ENCODE measurements around the gene CYFIP2. TPM values are rescaled to one million over a fixed set of nuclear protein-coding genes. Genes with fewer than 3 reads are reported as not detected.

CYFIP2 gene
- 100 to 1,000 TPM; 386 to 449 (median 401) TPM for total RNA-seq
- 100 to 1,000 TPM; 522 to 755 TPM for polyA plus RNA-seq
- 514 reads per million, percentile 98 among the genes with 10 or more reads in this experiment for total RNA-seq

GRCh38 chr5:157265714-157266285 lies at the start of gene CYFIP2:
CYFIP2 (plus strand) TSS chr5:157266123; CDS start chr5:157285362, 19,239 bp downstream.
- H3K36me3 Mint-ChIP-seq: peaks cover 0 to 42% (median 15%) of the 10 kb centered on the region in 5 donors
- ChIA-PET POLR2A (interaction anchor here (0.7 to 14.7 kb wide), 15 partner anchors 8 to 123 kb away, joined by 3 to 200 read pairs (median 5); partner anchors contain the start of gene MED7), CTCF (interaction anchor here (1.1 to 6.0 kb wide), 2 partner anchors 12 to 38 kb away, joined by 4 to 25 read pairs; no protein-coding TSS in a partner anchor)
- peak; percentile 94 for ATAC-seq
- H3K4me1 Mint-ChIP-seq: peaks cover 51 to 76% (median 72%) of the 10 kb centered on the region in 7 donors
- no peaks in the 10 kb centered on the region for H3K27me3 Mint-ChIP-seq
- peak within 1 kb of the TSS; percentile 95 to 99 (median 97) for H3K4me3 Mint-ChIP-seq
- no peaks in the 10 kb centered on the region for H3K36me3 ChIP-seq (ENCODE audit: control insufficient read depth in 2 of 3, insufficient read depth in 3 of 3, low read length in 3 of 3)
- H3K27me3 ChIP-seq (ENCODE audit: control insufficient read depth in 2 of 2, insufficient read depth in 2 of 2, low read length in 2 of 2): no peaks in the 10 kb centered on the region
- H3K9me3 Mint-ChIP-seq: no peaks in the 10 kb centered on the region
- H3K27ac ChIP-seq (ENCODE audit: low read depth, low read length): peak within 1 kb of the TSS; percentile 84
- H3K4me3 ChIP-seq (ENCODE audit: low read length): peak within 1 kb of the TSS; percentile 83
- H3K4me1 ChIP-seq (ENCODE audit: control insufficient read depth in 2 of 2, insufficient read depth in 2 of 2, low read length in 2 of 2): peaks cover 41 to 57% of the 10 kb centered on the region in 2 donors
- no peaks in the 10 kb centered on the region for H3K9me3 ChIP-seq (ENCODE audit: control insufficient read depth in 2 of 3, low read length in 3 of 3)
- H3K27ac Mint-ChIP-seq: peak within 1 kb of the TSS; percentile 95 to 99 (median 98)
- intact Hi-C loops (cut with micrococcal nuclease): loop anchor here (1.0 to 10.0 kb wide), 9 partner anchors 8 to 1939 kb away; partner anchors contain the start of genes LSM11 (in 1 of the 2), MED7 (in 1 of the 2) and RNF145 (in 1 of the 2)
- peak; percentile 68 to 85 (median 84) for DNase-seq

- Mint-ChIP-seq H3K36me3 (peaks cover 41 to 90% (median 83%) of the 10 kb centered on the region in 5 donors), H3K27me3 (no peaks in the 10 kb centered on the region), H3K4me3 (peak overlapping the region; percentile 66 to 89 (median 80)), H3K9me3 (peaks cover 0 to 5% (median 0%) of the 10 kb centered on the region in 11 donors), H3K27ac (peak overlapping the region; percentile 88 to 98 (median 94)), H3K4me1 (peaks cover 58 to 99% (median 95%) of the 10 kb centered on the region in 7 donors)
- no peak for ATAC-seq
- Histone ChIP-seq H3K4me1 (ENCODE audit: control insufficient read depth in 2 of 2, insufficient read depth in 2 of 2, low read length in 2 of 2) (peaks cover 84 to 95% of the 10 kb centered on the region in 2 donors), H3K27me3 (ENCODE audit: control insufficient read depth in 2 of 2, insufficient read depth in 2 of 2, low read length in 2 of 2) (no peaks in the 10 kb centered on the region), H3K36me3 (ENCODE audit: control insufficient read depth in 2 of 3, insufficient read depth in 3 of 3, low read length in 3 of 3) (peaks cover 28 to 94% (median 29%) of the 10 kb centered on the region in 3 experiments), H3K9me3 (ENCODE audit: control insufficient read depth in 2 of 3, low read length in 3 of 3) (no peaks in the 10 kb centered on the region), H3K4me3 (ENCODE audit: low read length) (peak overlapping the region; percentile 5), H3K27ac (ENCODE audit: low read depth, low read length) (peak overlapping the region; percentile 86)
- no peak for DNase-seq
- POLR2A ChIA-PET: interaction anchor here (0.6 to 14.9 kb wide), 24 partner anchors 10 to 73 kb away, joined by 3 to 253 read pairs (median 5); partner anchors contain the start of genes GARIN3, ITK and MED7
- intact Hi-C loops (cut with micrococcal nuclease): no loop called here
- CTCF ChIA-PET: interaction anchor here (0.6 to 2.5 kb wide), 12 partner anchors 12 to 96 kb away, joined by 3 to 20 read pairs (median 4); partner anchors contain the start of gene ITK
Measured at GRCh38 chr5:157216391-157217142, 49.4 kb upstream of the CYFIP2 start.

DNA sequence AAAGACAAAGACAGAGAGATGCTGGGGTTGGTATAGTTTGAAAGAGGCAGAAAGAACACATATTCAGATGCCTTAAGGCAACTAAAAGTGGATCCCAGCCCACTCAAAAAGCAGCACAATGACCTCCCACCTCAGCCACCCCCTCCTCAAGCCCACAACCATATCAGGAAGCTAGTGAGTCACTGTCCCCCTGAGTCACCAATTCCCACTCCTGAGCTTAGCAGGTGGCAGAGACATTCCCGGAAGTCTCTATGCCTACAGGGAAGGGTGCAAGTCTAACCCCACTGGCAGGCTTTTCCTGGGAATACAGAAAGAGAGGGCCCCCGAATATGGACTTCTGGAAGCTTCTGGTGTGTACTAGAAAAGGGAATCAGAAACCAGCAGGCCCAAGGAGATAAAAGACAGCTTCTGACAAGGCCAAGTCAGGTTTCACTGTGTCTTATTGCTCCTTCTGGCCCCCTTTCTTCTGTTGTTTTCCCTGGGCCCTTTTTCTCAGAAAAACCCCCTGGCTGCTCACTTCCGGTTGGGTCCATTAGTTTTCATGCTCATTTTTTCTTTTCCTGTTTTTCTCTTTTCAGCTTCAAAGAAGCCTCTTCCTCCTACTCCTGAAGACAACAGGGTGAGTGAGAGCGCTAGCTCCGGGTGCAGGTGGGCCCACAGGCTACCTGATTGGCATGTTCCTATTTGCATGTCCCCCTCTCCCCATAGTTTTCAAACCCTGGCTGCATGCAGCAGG lies 48.5 kb upstream of the CYFIP2 start:
- H3K9me3 Mint-ChIP-seq: peaks cover 0 to 3% (median 0%) of the 10 kb centered on the region in 11 donors
- CTCF ChIA-PET: interaction anchor here (1.0 to 2.5 kb wide), 13 partner anchors 13 to 96 kb away, joined by 3 to 20 read pairs (median 5); partner anchors contain the start of gene ITK
- peak overlapping the region; percentile 8 for H3K4me3 ChIP-seq (ENCODE audit: low read length)
- H3K27ac ChIP-seq (ENCODE audit: low read depth, low read length): peak overlapping the region; percentile 86
- peaks cover 20 to 91% (median 22%) of the 10 kb centered on the region in 3 experiments for H3K36me3 ChIP-seq (ENCODE audit: control insufficient read depth in 2 of 3, insufficient read depth in 3 of 3, low read length in 3 of 3)
- DNase-seq (peak in 6 of 9 donors; percentile 36 to 69 (median 49)), ATAC-seq (peak; percentile 26)
- peaks cover 82 to 95% of the 10 kb centered on the region in 2 donors for H3K4me1 ChIP-seq (ENCODE audit: control insufficient read depth in 2 of 2, insufficient read depth in 2 of 2, low read length in 2 of 2)
- H3K4me1 Mint-ChIP-seq: peaks cover 64 to 99% (median 95%) of the 10 kb centered on the region in 7 donors
- peak overlapping the region; percentile 66 to 89 (median 78) for H3K4me3 Mint-ChIP-seq
- no peaks in the 10 kb centered on the region for H3K9me3 ChIP-seq (ENCODE audit: control insufficient read depth in 2 of 3, low read length in 3 of 3)
- intact Hi-C loops (cut with micrococcal nuclease): no loop called here
- no peaks in the 10 kb centered on the region for H3K27me3 ChIP-seq (ENCODE audit: control insufficient read depth in 2 of 2, insufficient read depth in 2 of 2, low read length in 2 of 2)
- no peaks in the 10 kb centered on the region for H3K27me3 Mint-ChIP-seq
- peak overlapping the region; percentile 88 to 98 (median 94) for H3K27ac Mint-ChIP-seq
- POLR2A ChIA-PET: interaction anchor here (0.7 to 14.9 kb wide), 21 partner anchors 9 to 111 kb away, joined by 3 to 253 read pairs (median 6); partner anchors contain the start of genes ITK and MED7
- peaks cover 35 to 90% (median 81%) of the 10 kb centered on the region in 5 donors for H3K36me3 Mint-ChIP-seq

DNA sequence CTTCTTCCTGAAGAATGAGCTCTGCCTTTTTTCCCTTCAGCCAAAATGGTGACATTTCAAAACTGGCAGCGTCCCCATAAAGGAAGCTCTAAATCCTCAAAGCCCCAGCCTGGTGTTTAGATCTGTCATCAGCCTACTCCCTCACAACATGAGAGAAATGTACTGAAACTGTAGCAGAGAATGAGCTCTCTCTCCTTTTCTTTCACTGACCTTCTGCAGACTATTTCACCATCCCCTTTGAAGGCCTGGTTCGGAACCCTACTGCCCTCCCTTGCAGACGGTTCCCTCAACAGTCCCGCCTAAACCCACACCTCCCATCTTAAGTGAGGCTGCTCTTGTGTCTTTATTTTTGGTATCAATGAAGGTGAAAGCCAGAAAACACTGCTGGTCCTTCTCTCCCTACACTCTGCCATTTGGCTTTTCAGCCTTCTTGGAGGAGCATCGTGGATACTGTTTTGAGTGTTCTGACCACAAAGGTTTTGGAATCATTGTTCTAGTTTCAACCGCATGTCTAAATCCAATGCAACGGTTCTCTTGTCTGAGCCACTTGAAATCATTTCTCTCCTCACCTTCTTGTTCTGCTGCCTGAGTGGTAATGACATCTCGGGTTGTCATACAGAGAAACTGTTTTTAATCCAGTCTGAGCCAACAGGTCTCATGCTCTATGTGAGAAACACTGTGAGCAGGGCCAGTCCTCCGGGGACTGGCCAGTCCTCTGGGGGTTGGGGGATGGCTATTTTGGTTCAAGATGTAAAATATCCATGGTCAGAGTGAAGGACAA lies 46.2 kb upstream of the CYFIP2 start:
- no peaks in the 10 kb centered on the region for H3K9me3 ChIP-seq (ENCODE audit: control insufficient read depth in 2 of 3, low read length in 3 of 3)
- peaks cover 82 to 87% of the 10 kb centered on the region in 2 donors for H3K4me1 ChIP-seq (ENCODE audit: control insufficient read depth in 2 of 2, insufficient read depth in 2 of 2, low read length in 2 of 2)
- ATAC-seq (no peak), DNase-seq (peak in 1 of 9 donors; percentile 54)
- peak overlapping the region; percentile 63 for H3K27ac ChIP-seq (ENCODE audit: low read depth, low read length)
- ChIA-PET CTCF (interaction anchor here (0.6 to 1.6 kb wide), 5 partner anchors 13 to 521 kb away, joined by 3 to 7 read pairs (median 3); no protein-coding TSS in a partner anchor), POLR2A (interaction anchor here (0.6 to 14.9 kb wide), 6 partner anchors 13 to 77 kb away, joined by 3 to 253 read pairs (median 52); partner anchors contain the start of genes ITK and MED7)
- Mint-ChIP-seq H3K36me3 (peaks cover 25 to 79% (median 71%) of the 10 kb centered on the region in 5 donors), H3K9me3 (peaks cover 0 to 2% (median 0%) of the 10 kb centered on the region in 11 donors), H3K4me1 (peaks cover 54 to 94% (median 85%) of the 10 kb centered on the region in 7 donors), H3K27ac (peak overlapping the region; percentile 89 to 98 (median 94)), H3K27me3 (no peaks in the 10 kb centered on the region), H3K4me3 (peak overlapping the region in 9 of 10 donors; percentile 39 to 89 (median 65))
- intact Hi-C loops (cut with micrococcal nuclease): no loop called here
- H3K27me3 ChIP-seq (ENCODE audit: control insufficient read depth in 2 of 2, insufficient read depth in 2 of 2, low read length in 2 of 2): no peaks in the 10 kb centered on the region
- no peak overlapping the region for H3K4me3 ChIP-seq (ENCODE audit: low read length)
- peaks cover 20 to 87% (median 30%) of the 10 kb centered on the region in 3 experiments for H3K36me3 ChIP-seq (ENCODE audit: control insufficient read depth in 2 of 3, insufficient read depth in 3 of 3, low read length in 3 of 3)

- DNase-seq (no peak), ATAC-seq (peak; percentile 14)
- Mint-ChIP-seq H3K4me3 (peak overlapping the region; percentile 46 to 93 (median 73)), H3K4me1 (peaks cover 60 to 94% (median 83%) of the 10 kb centered on the region in 7 donors), H3K27ac (peak overlapping the region; percentile 90 to 98 (median 96)), H3K9me3 (peaks cover 0 to 2% (median 0%) of the 10 kb centered on the region in 11 donors), H3K27me3 (no peaks in the 10 kb centered on the region), H3K36me3 (peaks cover 26 to 79% (median 67%) of the 10 kb centered on the region in 5 donors)
- peaks cover 16 to 85% (median 29%) of the 10 kb centered on the region in 3 experiments for H3K36me3 ChIP-seq (ENCODE audit: control insufficient read depth in 2 of 3, insufficient read depth in 3 of 3, low read length in 3 of 3)
- no peaks in the 10 kb centered on the region for H3K27me3 ChIP-seq (ENCODE audit: control insufficient read depth in 2 of 2, insufficient read depth in 2 of 2, low read length in 2 of 2)
- no peak overlapping the region for H3K4me3 ChIP-seq (ENCODE audit: low read length)
- CTCF ChIA-PET: interaction anchor here (0.6 to 1.3 kb wide), 5 partner anchors 12 to 73 kb away, joined by 3 to 9 read pairs (median 4); no protein-coding TSS in a partner anchor
- peak overlapping the region; percentile 77 for H3K27ac ChIP-seq (ENCODE audit: low read depth, low read length)
- no peaks in the 10 kb centered on the region for H3K9me3 ChIP-seq (ENCODE audit: control insufficient read depth in 2 of 3, low read length in 3 of 3)
- peaks cover 77 to 80% of the 10 kb centered on the region in 2 donors for H3K4me1 ChIP-seq (ENCODE audit: control insufficient read depth in 2 of 2, insufficient read depth in 2 of 2, low read length in 2 of 2)
- POLR2A ChIA-PET: interaction anchor here (0.7 to 14.9 kb wide), 17 partner anchors 9 to 88 kb away, joined by 3 to 253 read pairs (median 5); partner anchors contain the start of genes GARIN3, ITK and MED7
- intact Hi-C loops (cut with micrococcal nuclease): loop anchor here (1.0 to 2.0 kb wide), 9 partner anchors 9 to 73 kb away; partner anchors contain the start of gene ITK (in 1 of the 2)
Measured at GRCh38 chr5:157221959-157222358, 44.0 kb upstream of the CYFIP2 start.
